ENCODE results near the gene KCNC1. TPM values are rescaled to one million over a fixed set of nuclear protein-coding genes. Genes with fewer than 3 reads are reported as not detected.

Gene KCNC1
- polyA plus RNA-seq, 3 donors, result 0.03 TPM; not detected in 2

DNA sequence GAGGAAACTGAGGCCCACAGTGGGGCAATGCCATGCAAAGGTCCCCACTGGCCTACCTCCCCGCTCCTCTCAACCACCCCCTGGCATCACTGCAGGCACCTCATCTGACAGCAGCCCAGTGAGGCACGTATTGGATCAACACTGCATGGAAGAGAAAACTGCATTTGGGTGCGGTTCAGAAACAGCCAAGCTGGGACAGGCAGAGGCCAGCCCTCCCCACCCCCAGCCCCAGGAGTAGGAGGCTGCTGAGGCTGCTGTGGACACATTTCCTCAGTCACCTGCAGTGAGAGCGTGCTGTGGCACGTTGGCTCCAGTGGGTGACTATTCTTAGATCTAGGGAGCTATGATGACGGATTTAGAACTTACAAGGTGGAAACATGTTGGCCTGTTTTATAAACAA lies 63.7 kb downstream of the KCNC1 start:
- 78 to 88% (median 86%) methylated on average over 6 of the region's 6 CpGs for WGBS, 3 donors
- H3K27ac ChIP-seq (ENCODE audit: low read depth, low read length), result no peak overlapping the region

DNA sequence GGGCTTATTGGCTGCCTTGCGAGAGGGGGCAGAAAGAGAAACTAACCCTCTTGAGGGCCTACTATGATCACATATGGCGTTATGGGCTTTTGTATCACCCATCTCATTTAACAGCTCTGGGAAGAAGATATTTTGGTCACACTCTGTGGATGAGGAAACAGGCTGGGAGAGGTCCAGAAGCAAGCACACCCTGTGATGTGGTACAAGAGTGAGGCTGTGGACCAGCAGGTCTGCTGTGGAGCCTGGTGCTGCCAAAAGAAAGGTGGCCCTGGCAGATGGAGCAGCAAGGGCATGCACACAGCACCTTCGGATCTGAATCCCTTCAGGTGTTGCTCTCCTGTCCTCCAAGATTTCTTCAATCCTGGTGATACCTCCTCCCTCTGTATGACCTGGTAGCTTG lies 64.1 kb downstream of the KCNC1 start:
- H3K27ac ChIP-seq (ENCODE audit: low read depth, low read length), result no peak overlapping the region
- WGBS, 3 donors, result 91 to 94% (median 94%) methylated on average over 3 of the region's 3 CpGs

DNA sequence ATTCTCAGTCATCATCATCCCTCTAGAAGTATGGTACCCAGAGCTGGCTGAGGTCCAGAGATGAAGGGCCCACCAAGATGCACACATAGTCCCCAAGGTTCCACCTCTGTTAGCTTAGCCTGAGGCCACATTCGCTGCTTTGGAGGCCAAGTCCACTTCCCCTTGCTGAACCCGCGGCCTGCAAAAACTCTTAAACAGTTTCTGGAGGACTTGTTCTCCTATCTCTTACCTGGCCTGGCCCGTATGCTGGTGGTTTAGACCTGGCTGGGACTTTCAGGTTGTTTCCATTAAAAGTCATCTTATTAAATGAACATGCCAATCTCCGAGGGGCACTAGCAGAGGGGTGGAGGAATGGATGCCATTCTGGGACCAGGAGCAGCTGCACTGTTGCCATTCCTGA lies 64.6 kb downstream of the KCNC1 start:
- H3K27ac ChIP-seq (ENCODE audit: low read depth, low read length), result no peak overlapping the region
- 95 to 97% (median 95%) methylated on average over 5 of the region's 5 CpGs for WGBS, 3 donors

DNA sequence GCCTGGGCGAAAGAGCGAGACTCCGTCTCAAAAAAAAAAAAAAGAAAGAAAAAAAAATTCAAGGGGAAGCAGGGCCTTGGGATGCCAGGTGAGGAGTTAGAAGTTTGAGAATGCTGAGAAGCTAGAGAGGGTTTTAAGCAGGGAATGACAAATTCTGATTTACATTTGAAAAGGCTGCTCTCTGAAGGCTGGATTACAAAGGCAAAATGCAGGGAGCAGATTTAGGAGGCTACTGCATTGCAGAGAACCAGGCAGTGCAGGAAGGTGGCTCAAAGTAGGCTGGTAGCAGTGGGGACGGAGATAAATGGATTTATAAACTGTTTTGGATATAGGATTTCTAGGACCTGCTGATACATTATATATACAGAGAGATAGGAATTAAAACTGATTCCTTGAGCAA lies 66.6 kb downstream of the KCNC1 start:
- 95 to 100% (median 100%) methylated on average over 1 to 4 of the region's 4 CpGs for WGBS, 3 donors
- H3K27ac ChIP-seq (ENCODE audit: low read depth, low read length), result no peak overlapping the region

DNA sequence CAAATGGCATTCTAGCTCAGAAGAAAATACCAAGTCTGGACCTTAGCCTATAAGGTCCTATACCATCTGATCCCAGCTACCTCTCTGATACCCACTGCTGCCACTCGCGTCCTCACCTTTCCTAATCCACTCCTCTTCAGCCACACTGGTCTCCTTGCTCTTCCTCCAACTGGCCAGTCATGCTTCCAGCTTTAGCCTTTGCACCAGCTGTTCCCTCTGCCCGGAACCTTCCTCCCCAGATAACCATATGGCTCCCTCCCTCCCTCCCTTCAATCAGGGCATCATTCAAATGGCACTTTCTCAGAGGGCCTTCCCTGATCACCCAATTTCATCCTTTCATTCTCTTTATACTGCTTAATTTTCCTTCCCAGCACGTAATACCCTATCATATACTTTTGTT lies 67.9 kb downstream of the KCNC1 start:
- 92 to 94% (median 94%) methylated on average over 4 of the region's 4 CpGs for WGBS, 3 donors
- no peak overlapping the region for H3K27ac ChIP-seq (ENCODE audit: low read depth, low read length)

DNA sequence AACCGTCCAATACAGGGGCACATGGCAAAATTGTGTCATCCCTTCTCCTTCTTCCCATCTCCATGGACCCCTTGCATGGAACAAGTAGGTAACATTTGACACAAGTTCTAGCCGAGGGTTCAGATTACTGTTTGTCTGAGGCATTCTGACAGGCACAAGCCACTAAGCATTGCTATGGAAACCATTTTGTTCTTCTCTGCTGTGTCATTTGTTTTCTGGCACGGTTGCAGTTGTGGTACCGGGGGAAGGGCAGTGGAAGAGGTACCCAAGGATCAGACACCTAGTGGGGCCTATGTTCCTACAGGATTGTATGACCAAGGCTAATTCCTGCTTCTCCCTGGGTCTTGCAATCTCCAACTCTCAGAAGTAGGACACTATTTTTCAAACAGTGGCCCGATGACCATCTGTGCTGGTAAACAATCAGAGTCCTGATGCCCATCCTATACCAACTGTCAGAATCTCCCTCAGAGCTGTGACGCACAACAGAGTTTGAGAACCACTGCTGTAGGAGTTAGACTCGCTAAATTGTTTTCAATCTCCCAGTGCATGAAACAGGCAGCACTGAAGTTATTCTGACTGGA lies 69.3 kb downstream of the KCNC1 start:
- 87 to 92% (median 87%) methylated on average over 7 of the region's 7 CpGs for WGBS, 3 donors
- no peak overlapping the region for H3K27ac ChIP-seq (ENCODE audit: low read depth, low read length)

DNA sequence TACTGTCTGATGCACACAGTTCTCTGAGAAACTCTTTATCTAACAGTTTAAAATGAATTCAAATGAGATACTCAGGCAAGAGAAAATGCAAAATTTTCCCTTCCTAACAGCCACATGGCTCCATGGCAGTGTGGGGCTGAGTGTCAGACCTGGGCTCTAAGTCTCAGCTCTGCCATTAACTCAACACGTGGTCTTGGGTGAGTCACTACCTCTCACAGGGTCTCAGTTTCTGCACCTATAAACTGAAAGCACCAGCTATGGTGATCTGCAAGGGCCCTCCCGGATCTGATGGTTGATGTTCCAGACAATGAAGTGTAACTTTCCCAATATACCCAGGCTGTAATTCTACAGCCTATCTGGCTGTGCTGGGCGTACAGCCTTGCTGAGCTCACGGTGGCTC lies 70.5 kb downstream of the KCNC1 start:
- 92 to 97% (median 94%) methylated on average over 4 of the region's 4 CpGs for WGBS, 3 donors
- H3K27ac ChIP-seq (ENCODE audit: low read depth, low read length), result no peak overlapping the region

DNA sequence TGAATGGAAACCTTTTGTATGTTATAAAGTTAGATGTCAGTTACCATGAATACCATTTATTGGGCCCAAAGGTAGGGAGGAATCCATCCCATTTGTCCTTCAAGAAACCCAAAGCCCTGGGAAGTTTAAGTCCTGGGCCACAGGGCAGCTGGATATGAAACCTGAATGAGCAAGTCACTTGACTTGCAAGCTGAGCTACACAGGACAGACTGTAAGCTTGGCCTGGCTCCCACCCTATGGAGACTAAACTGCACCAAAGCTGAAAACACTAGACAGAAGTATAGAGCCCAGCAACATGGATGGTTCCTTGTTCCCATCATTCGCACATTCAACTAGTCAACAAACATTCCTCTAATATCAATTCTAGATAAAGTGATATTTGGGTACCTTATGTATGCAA lies 71.3 kb downstream of the KCNC1 start:
- no peak overlapping the region for H3K27ac ChIP-seq (ENCODE audit: low read depth, low read length)
- WGBS, 3 donors, result 94 to 100% (median 97%) methylated on average over 1 of the region's 1 CpG

DNA sequence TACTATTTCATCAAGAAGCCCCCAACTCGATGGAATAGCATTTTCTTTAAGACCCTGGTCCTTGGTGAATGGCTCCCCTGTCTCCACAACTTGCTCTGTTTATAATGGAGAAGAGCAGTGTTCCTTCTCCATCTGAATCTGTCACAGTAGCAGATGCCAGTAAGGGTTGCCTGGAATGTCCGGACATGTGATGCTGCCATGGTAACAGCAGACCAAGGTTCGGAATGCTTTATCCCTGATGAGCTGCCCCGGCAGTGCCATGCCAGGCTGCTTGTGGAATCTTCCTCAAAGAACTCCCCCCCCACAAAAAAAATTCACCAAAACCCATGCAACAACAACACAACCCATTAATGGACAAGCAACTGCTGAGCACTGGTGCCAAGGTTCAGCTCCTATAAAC lies 72.5 kb downstream of the KCNC1 start:
- H3K27ac ChIP-seq (ENCODE audit: low read depth, low read length), result no peak overlapping the region
- WGBS, 3 donors, result 87 to 92% (median 88%) methylated on average over 4 of the region's 4 CpGs

DNA sequence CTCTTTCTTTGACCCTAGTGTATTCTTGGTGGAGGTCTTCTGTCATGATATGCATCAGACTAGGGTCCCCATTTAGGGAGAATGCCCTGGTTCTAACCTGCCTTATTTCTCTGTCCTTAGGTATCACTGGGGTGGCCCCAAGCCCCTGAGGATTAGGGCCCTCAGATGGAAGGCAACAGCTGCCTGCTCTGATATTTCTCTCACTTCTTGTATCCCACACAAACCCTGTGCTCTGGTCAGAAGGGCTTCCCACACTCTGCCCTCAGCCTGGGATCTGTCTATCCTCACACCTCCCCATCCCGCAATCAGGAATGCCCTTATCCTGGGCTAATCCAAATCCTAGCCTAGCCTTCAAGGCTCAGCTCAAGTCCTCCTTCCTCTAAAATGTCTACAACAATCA lies 75.5 kb downstream of the KCNC1 start:
- no peak overlapping the region for H3K27ac ChIP-seq (ENCODE audit: low read depth, low read length)
- whole genome bisulfite sequencing, 3 donors, result 94 to 100% (median 95%) methylated on average over 1 of the region's 1 CpG

DNA sequence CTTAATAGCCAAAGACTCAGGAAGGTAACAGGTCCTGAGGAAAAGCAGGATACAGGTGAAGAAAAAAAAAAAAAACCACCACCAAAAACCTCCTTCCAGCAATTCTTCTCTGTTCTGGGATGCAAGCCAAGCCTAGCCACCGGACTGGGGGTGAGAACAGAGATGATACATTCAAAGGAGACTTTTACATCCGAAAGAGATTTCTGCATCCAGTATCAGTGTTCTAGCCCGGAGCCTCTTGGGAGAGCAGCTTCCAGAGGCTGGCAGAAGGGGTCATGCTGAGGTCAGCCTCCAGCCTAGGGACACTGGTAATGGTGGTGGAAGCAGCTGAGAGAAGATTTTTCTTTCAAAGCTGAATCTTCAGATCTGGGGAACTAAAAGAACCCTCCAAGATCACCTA lies 76.2 kb downstream of the KCNC1 start:
- WGBS, 3 donors, result 43 to 53% (median 44%) methylated on average over 3 of the region's 3 CpGs
- H3K27ac ChIP-seq (ENCODE audit: low read depth, low read length), result no peak overlapping the region

DNA sequence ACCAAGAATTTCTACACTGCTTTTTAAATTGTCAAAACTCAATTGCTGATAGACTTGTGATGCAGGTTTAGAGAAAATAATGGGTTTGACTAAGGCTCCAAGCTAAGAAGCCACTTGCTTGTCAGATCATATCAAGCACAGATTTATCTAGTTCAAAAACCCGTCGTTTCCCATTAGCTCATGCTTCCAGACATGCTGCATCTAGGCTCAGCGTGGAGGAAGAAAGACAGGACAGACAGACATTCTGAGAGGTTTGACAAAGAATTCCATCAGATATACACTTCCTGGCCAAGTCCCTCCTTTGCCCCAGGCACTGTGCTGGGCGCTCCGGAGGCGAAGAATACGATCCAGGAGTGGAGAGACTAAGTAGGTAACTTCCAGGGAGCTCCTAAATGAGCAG lies 76.8 kb downstream of the KCNC1 start:
- WGBS, 3 donors, result 81 to 85% (median 82%) methylated on average over 7 of the region's 7 CpGs
- no peak overlapping the region for H3K27ac ChIP-seq (ENCODE audit: low read depth, low read length)

DNA sequence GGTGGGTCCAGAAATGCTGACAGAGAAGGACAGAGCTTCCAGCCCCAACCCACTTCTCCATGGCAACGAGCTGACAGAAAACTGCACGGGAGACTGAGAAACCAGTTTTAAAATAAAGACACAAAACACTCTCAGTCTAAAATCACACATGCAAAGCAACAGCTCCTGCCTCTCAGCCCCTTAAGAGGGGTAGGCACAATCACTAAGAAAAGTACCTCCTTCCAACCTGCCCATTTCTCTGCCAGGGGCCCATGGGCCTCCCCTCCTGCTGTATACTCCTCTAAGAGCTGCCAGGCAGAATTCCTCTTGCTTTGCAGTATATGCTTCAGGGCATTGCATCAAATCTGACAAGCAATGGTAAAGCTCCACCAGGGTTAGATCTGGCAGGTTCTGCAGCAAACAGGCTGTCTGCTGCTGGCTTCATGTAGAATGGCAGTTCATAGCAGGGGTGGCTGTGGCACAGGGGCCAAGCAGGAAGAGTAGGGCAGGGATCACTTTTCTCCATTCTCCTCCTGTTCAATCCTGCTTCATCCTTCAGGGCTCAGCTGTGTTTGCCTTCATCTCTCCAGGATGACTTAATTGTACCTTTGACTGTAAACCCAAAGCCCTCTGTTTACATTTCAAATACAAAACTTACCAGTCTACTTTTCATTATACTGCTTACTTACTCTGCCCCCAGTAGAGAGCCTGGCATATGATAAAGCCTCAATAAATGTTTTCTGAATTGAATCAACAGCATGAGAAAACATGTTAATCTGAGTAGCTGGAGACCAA lies 77.7 kb downstream of the KCNC1 start:
- 43 to 63% (median 52%) methylated on average over 2 of the region's 2 CpGs for WGBS, 3 donors
- no peak overlapping the region for H3K27ac ChIP-seq (ENCODE audit: low read depth, low read length)

DNA sequence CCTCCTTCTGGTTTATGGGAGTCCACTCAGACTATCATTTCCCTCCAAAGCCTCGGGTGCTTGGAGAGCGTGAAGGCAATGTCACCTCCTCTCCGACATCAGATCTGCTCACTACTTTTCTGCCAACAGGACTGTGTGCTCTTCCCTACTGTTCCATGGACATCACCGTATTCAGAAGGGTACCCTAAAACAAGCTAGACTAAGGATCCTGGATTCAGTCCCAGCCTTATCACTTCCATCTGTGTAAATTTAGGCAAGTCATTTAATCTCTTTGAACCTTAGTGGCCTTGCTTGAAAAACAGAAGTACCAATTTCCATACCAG lies 78.2 kb downstream of the KCNC1 start:
- 69 to 88% (median 75%) methylated on average over 4 of the region's 4 CpGs for WGBS, 3 donors
- no peak overlapping the region for H3K27ac ChIP-seq (ENCODE audit: low read depth, low read length)

DNA sequence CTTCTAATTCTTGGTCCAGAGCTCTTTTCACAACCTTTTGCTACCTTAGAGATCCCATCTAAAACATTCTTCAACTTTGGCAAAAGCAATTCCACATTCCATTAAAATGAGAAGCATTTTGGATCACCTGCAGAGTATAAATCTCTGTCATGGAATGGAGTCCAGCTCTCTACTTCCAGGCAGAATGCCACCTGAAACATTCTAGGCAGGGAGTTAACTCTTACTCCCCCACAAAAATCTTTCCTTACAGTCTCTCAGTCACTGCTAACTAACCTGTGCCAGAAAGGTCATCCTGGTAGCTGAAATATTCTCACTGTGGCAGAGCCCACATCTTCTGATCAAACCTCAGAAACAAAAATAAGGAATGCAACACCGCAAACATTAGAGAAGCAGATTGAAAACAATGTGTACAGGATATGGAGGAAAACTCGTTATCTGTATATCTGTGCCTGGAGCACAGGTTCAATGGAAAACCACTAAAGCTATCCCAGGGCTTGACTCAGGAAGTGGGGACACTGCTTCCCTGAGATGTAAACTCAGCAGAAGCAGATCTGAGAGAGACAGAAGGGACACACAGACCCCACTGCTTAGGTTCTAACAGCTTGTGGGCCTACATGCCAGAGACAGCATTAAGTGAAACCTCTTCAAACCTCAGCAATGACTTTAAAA lies 78.9 kb downstream of the KCNC1 start:
- no peak overlapping the region for H3K27ac ChIP-seq (ENCODE audit: low read depth, low read length)
- WGBS, 3 donors, result 59 to 70% (median 68%) methylated on average over 2 of the region's 2 CpGs

DNA sequence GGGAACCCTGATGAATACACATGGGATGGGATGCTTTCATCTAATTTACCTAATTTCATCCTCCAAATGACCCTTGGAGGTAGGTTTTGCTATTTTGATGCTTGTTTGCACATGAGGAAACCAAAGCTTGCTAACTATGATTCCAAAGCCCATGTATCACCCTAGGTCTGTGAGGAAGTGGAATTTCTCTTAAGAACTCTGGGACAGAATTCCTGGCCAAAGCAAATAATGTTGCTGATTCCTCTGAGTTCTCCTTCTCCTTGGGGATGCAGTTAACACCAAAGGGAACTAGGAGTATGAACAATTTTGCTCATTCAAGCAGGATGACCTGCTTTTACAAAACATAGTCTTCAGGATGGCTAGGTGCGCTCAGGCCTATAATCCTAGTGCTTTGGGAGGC lies 80.0 kb downstream of the KCNC1 start:
- H3K27ac ChIP-seq (ENCODE audit: low read depth, low read length), result no peak overlapping the region
- 96 to 97% (median 97%) methylated on average over 1 of the region's 1 CpG for WGBS, 3 donors

DNA sequence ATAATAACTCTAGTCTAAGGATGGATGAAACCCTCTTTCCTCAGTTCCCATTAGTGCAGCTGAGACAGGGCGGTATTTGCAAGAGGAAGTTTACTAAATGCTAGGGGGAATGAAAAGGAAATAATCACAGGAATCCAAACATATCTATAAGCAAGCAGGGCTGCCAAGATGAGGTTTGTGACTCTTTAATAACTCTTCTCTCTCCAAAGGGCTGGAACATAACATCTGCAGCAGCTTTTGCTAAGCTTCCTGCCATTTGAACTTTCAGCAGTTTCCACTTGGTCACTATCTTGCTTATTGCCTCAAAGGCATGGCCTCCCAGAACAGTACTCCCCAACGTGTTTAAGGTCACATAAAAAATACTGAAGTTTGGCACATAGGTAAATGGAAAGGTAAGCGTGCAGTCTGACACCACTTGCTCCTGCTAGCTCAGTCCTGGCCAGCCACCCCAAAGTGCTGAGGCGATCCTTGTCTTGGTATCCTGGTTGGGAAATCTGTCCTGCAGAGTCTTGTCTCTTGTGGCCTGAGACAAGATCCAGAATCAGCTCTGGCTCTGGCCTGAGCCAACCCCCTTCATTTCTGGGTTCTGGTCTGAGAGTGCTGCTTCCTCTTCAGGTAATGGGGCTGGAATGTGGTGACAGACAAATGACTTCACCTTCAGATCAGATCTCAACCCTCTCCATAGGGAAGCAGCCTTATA lies 81.8 kb downstream of the KCNC1 start:
- whole genome bisulfite sequencing, 3 donors, result 55 to 75% (median 57%) methylated on average over 4 of the region's 4 CpGs

DNA sequence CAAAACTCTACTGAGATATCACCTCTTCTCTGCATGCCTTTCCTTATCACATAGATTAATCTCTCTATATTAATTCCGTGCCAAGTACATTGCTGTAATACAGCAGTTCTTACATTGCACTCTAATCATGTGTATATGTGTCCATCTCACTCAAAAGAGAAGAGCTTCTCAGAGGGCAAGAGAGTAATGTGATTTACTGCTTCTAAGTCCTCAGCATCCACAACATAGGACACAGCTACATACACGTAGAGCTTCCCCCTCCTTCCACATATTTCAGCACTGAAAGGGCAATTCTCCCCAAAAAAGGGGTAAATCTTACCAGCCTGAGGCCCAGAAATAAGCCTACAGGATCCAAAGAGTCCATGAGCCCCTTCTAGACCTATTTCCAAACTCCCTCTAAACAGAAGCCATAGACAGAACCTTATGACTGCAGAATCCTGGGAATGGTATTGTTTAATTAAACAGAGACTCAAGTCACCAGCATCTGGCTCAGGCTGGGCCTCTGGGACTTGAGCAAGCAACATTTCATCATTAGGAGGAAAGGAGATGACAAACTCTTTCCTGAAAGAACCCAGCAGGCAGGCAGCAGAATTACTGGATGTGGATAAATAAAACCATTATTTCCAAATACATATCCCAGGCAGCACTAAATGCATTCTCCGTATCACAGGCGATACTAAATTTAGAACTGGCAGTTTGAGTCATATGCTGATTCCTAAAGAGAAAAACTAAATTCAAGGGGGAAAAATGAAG lies 87.2 kb downstream of the KCNC1 start:
- no peak overlapping the region for H3K27ac ChIP-seq (ENCODE audit: low read depth, low read length)
- WGBS, 3 donors, result 37 to 76% (median 47%) methylated on average over 4 of the region's 4 CpGs

More for the DNA sequence above, 81.8 kb downstream of the KCNC1 start:
- H3K27ac ChIP-seq (ENCODE audit: low read depth, low read length), result no peak overlapping the region

DNA sequence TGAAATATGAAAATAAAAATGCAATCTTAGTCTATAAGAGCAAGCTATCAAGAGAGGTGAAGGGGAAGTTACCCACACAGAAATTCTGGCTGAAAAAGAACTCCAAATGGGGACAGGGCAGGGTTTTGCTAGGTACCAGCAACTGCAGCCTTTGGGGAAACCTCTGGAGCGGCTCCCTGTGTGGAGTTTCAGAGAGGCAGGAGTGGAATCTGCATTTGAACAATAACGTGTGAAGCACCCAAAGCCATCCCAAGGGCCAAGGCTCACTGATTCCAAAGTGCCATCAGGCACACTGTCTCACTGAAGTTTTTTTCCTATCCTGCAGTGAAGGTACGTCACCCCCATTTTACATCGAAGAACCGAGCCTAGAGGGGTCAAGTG lies 87.8 kb downstream of the KCNC1 start:
- WGBS, 3 donors, result 65 to 77% (median 71%) methylated on average over 5 of the region's 5 CpGs
- no peak overlapping the region for H3K27ac ChIP-seq (ENCODE audit: low read depth, low read length)
